Raji (cell line): ENCODE data around the gene DLL3.

ENCODE experiments used
- POLR2A ChIP-seq: IDR thresholded peaks from 2 replicates; pipeline ENCODE4 v1.6.1; 2011; ENCODE audit warnings: low read depth, low read length, control low read depth; ENCODE audit not compliant: insufficient read depth

The DLL3 gene

GRCh38 chr19:39524495-39524894, 25.7 kb downstream of the DLL3 start:
- no peak for TF ChIP-seq POLR2A

- no peak for TF ChIP-seq POLR2A
Measured at GRCh38 chr19:39525205-39525604, 26.5 kb downstream of the DLL3 start.

- TF ChIP-seq POLR2A: no peak
Measured at GRCh38 chr19:39531834-39532232, 33.1 kb downstream of the DLL3 start.

GRCh38 chr19:39532233-39533002, 33.7 kb downstream of the DLL3 start, which contains the start of gene EID2B:
EID2B (minus strand) TSS chr19:39532852; CDS start chr19:39532802, 50 bp downstream.
- peak; percentile 95 for TF ChIP-seq POLR2A

- TF ChIP-seq POLR2A: no peak
Measured at GRCh38 chr19:39533003-39533512, 34.3 kb downstream of the DLL3 start.

GRCh38 chr19:39533791-39534190, 35.0 kb downstream of the DLL3 start:
- TF ChIP-seq POLR2A: no peak

GRCh38 chr19:39539165-39539517, 40.4 kb downstream of the DLL3 start:
- TF ChIP-seq POLR2A: no peak

- peak; percentile 92 for TF ChIP-seq POLR2A
Measured at GRCh38 chr19:39539518-39540332, 41.0 kb downstream of the DLL3 start, which contains the start of gene EID2. EID2 (minus strand) TSS chr19:39540161; CDS start chr19:39540079, 82 bp downstream.

- no peak for TF ChIP-seq POLR2A
Measured at GRCh38 chr19:39540333-39540673, 41.6 kb downstream of the DLL3 start.

- no peak for TF ChIP-seq POLR2A
Measured at GRCh38 chr19:39542206-39542605, 43.5 kb downstream of the DLL3 start.

- no peak for TF ChIP-seq POLR2A
Measured at GRCh38 chr19:39543477-39543857, 44.7 kb downstream of the DLL3 start.

- TF ChIP-seq POLR2A: no peak
Measured at GRCh38 chr19:39544226-39544903, 45.6 kb downstream of the DLL3 start.

- TF ChIP-seq POLR2A: no peak
Measured at GRCh38 chr19:39544911-39545310, 46.2 kb downstream of the DLL3 start.

- no peak for TF ChIP-seq POLR2A
Measured at GRCh38 chr19:39546599-39546998, 47.9 kb downstream of the DLL3 start.

GRCh38 chr19:39550197-39550596, 51.5 kb downstream of the DLL3 start:
- no peak for TF ChIP-seq POLR2A
